ENCODE measurements around the gene SPINK1. TPM values are rescaled to one million over a fixed set of nuclear protein-coding genes. Genes with fewer than 3 reads are reported as not detected.

The SPINK1 gene
- total and polyA plus RNA-seq, 2 of the 13 experiments (the other 11 are each of a cell fraction or from before 2014, with no cell fraction given) = 14.7 to 17.1 TPM

- H2AFZ ChIP-seq (ENCODE audit: low read length) = no peak overlapping the region
- H3K4me1 ChIP-seq (ENCODE audit: insufficient read depth, low read length) = no peaks in the 10 kb centered on the region
- intact Hi-C loops (cut with micrococcal nuclease; ENCODE audit: unreplicated experiment) (loop anchor here (10.0 kb wide), 1 partner anchor 105 kb away; no protein-coding TSS in a partner anchor), in situ Hi-C loops (cut with HindIII; ENCODE audit: extremely low pct_ligation_motif_present, low pct_unique_long_range_greater_than_20kb) (no loop called here)
- H3K27ac ChIP-seq (ENCODE audit: extremely low read length, insufficient read depth, low read length) = no peak overlapping the region
- under 1% methylated on average over 5 of the region's 5 CpGs for WGBS (ENCODE audit: low lambda C conversion rate)
- H3K27me3 ChIP-seq (ENCODE audit: control insufficient read depth in 1 of 2, insufficient read depth in 2 of 2, low read length in 2 of 2) = no peaks in the 10 kb centered on the region
- no peak for TF ChIP-seq BRCA1 (CRISPR knock-in tag; IDR thresholded peaks at IDR 0.05)
- TF ChIP-seq, protein P1, sequence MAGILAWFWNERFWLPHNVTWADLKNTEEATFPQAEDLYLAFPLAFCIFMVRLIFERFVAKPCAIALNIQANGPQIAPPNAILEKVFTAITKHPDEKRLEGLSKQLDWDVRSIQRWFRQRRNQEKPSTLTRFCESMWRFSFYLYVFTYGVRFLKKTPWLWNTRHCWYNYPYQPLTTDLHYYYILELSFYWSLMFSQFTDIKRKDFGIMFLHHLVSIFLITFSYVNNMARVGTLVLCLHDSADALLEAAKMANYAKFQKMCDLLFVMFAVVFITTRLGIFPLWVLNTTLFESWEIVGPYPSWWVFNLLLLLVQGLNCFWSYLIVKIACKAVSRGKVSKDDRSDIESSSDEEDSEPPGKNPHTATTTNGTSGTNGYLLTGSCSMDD (CRISPR knock-in tag; IDR thresholded peaks at IDR 0.05) = no peak
- TF ChIP-seq FOXA3 (CRISPR knock-in tag; IDR thresholded peaks at IDR 0.05) = no peak
- no peak for TF ChIP-seq ZBTB37 (CRISPR knock-in tag; IDR thresholded peaks at IDR 0.05)
- no peak for TF ChIP-seq FOXJ3 (CRISPR knock-in tag; IDR thresholded peaks at IDR 0.05; ENCODE audit: borderline replicate concordance)
- no peak for TF ChIP-seq ZNF510 (CRISPR knock-in tag; IDR thresholded peaks at IDR 0.05; ENCODE audit: low read depth)
- TF ChIP-seq SKI (IDR thresholded peaks at IDR 0.05; ENCODE audit: partially characterized antibody) = no peak
- no peak for TF ChIP-seq MIER3 (CRISPR knock-in tag; IDR thresholded peaks at IDR 0.05; ENCODE audit: borderline replicate concordance)
- TF ChIP-seq THYN1 (CRISPR knock-in tag; IDR thresholded peaks at IDR 0.05; ENCODE audit: borderline replicate concordance, low read depth) = no peak
- no peak for TF ChIP-seq ZNF816 (CRISPR knock-in tag; IDR thresholded peaks at IDR 0.05; ENCODE audit: borderline replicate concordance)
- no peak for TF ChIP-seq SALL1 (CRISPR knock-in tag; IDR thresholded peaks at IDR 0.05)
- no peak for TF ChIP-seq HOXA5 (CRISPR knock-in tag; IDR thresholded peaks at IDR 0.05)
- no peak for TF ChIP-seq LCORL (IDR thresholded peaks at IDR 0.05)
- TF ChIP-seq LCORL (CRISPR knock-in tag; IDR thresholded peaks at IDR 0.05) = no peak
- no peak for TF ChIP-seq GPN1 (CRISPR knock-in tag; IDR thresholded peaks at IDR 0.05; ENCODE audit: borderline replicate concordance)
- TF ChIP-seq KDM3A (CRISPR knock-in tag; IDR thresholded peaks at IDR 0.05; ENCODE audit: low read depth) = no peak
- TF ChIP-seq CREB1 (IDR thresholded peaks at IDR 0.05) = no peak
- TF ChIP-seq CREB1 (CRISPR knock-in tag; IDR thresholded peaks at IDR 0.05) = no peak
- TF ChIP-seq, protein P2, sequence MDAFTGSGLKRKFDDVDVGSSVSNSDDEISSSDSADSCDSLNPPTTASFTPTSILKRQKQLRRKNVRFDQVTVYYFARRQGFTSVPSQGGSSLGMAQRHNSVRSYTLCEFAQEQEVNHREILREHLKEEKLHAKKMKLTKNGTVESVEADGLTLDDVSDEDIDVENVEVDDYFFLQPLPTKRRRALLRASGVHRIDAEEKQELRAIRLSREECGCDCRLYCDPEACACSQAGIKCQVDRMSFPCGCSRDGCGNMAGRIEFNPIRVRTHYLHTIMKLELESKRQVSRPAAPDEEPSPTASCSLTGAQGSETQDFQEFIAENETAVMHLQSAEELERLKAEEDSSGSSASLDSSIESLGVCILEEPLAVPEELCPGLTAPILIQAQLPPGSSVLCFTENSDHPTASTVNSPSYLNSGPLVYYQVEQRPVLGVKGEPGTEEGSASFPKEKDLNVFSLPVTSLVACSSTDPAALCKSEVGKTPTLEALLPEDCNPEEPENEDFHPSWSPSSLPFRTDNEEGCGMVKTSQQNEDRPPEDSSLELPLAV (CRISPR knock-in tag; conservative IDR thresholded peaks at IDR 0.05; ENCODE audit: low read depth) = no peak
- TF ChIP-seq ZNF747 (CRISPR knock-in tag; IDR thresholded peaks at IDR 0.05; ENCODE audit: borderline replicate concordance) = no peak
- TF ChIP-seq NFE2L1 (CRISPR knock-in tag; IDR thresholded peaks at IDR 0.05; ENCODE audit: borderline replicate concordance) = no peak
- TF ChIP-seq ZNF557 (CRISPR knock-in tag; IDR thresholded peaks at IDR 0.05) = no peak
- H3K36me3 ChIP-seq (replicated peaks in 1 of 2; ENCODE audit: control insufficient read depth in 1 of 2, insufficient read depth in 2 of 2, low read length in 2 of 2) = no peaks in the 10 kb centered on the region
- no peak overlapping the region for H3K9ac ChIP-seq (ENCODE audit: insufficient read depth, low read depth, low read length)
- FAIRE-seq (no peak), DNase-seq (ENCODE audit: low spot score) (no peak), ATAC-seq (no peak)
- no peaks in the 10 kb centered on the region for H3K9me3 ChIP-seq (ENCODE audit: low read length)
- H3K4me2 ChIP-seq (ENCODE audit: low read depth, low read length) = no peak overlapping the region
- H3K4me3 ChIP-seq (replicated peaks in 1 of 3; ENCODE audit: insufficient read depth in 1 of 3, low read depth in 2 of 3, low read length in 3 of 3) = no peak overlapping the region
- no peaks in the 10 kb centered on the region for H3K79me2 ChIP-seq (ENCODE audit: insufficient read depth, low read length)
- ChIA-PET POLR2A (no interaction called here), CTCF (ENCODE audit: low intra/inter-chr PET ratio, low total read pairs) (no interaction called here)
- no peaks in the 10 kb centered on the region for H4K20me1 ChIP-seq (ENCODE audit: insufficient read depth, low read length)
- no TSS peak for BruUV-seq (replicated peaks)
Measured at GRCh38 chr5:147809830-147810666, 21.4 kb downstream of the SPINK1 start.

Measured in HepG2 (cell line).